ENCODE results near the gene FKBP1A.
A peak's percentile ranks its signal among the peaks of the same experiment; 100 is the strongest.

FKBP1A gene

GRCh38 chr20:1332749-1333300, 60.0 kb downstream of the FKBP1A start:
- no peak for DNase-seq (ENCODE audit: low spot score)

GRCh38 chr20:1331801-1332453, 60.9 kb downstream of the FKBP1A start:
- DNase-seq (ENCODE audit: low spot score): no peak

GRCh38 chr20:1331101-1331500, 61.8 kb downstream of the FKBP1A start:
- DNase-seq (ENCODE audit: low spot score): no peak

- peak; percentile 47 for DNase-seq (ENCODE audit: low spot score)
Measured at GRCh38 chr20:1330075-1330830, 62.6 kb downstream of the FKBP1A start.

- DNase-seq (ENCODE audit: low spot score): no peak
Measured at GRCh38 chr20:1328680-1329330, 64.0 kb downstream of the FKBP1A start, which contains the start of gene SDCBP2. Gene SDCBP2, minus strand, starts transcription at chr20:1329139. Its CDS starts 8,723 bp downstream, at chr20:1320416.

- DNase-seq (ENCODE audit: low spot score): no peak
Measured at GRCh38 chr20:1327827-1328679, 64.8 kb downstream of the FKBP1A start.

GRCh38 chr20:1327241-1327653, 65.6 kb downstream of the FKBP1A start:
- DNase-seq (ENCODE audit: low spot score): no peak

GRCh38 chr20:1326031-1326930, 66.6 kb downstream of the FKBP1A start:
- no peak for DNase-seq (ENCODE audit: low spot score)

GRCh38 chr20:1325173-1326030, 67.5 kb downstream of the FKBP1A start:
- DNase-seq (ENCODE audit: low spot score): peak; percentile 95

- no peak for DNase-seq (ENCODE audit: low spot score)
Measured at GRCh38 chr20:1324598-1325172, 68.2 kb downstream of the FKBP1A start.

GRCh38 chr20:1323830-1324597, 68.8 kb downstream of the FKBP1A start:
- no peak for DNase-seq (ENCODE audit: low spot score)

GRCh38 chr20:1323256-1323655, 69.6 kb downstream of the FKBP1A start:
- no peak for DNase-seq (ENCODE audit: low spot score)

- no peak for DNase-seq (ENCODE audit: low spot score)
Measured at GRCh38 chr20:1322511-1323245, 70.2 kb downstream of the FKBP1A start.

- no peak for DNase-seq (ENCODE audit: low spot score)
Measured at GRCh38 chr20:1321654-1321939, 71.3 kb downstream of the FKBP1A start.

- no peak for DNase-seq (ENCODE audit: low spot score)
Measured at GRCh38 chr20:1320902-1321653, 71.8 kb downstream of the FKBP1A start.

GRCh38 chr20:1320016-1320415, 72.8 kb downstream of the FKBP1A start:
- no peak for DNase-seq (ENCODE audit: low spot score)

GRCh38 chr20:1319462-1319861, 73.4 kb downstream of the FKBP1A start:
- DNase-seq (ENCODE audit: low spot score): no peak

Data from globus pallidus (tissue), 1 donor.